Activated T-cell treated with anti-CD3 and anti-CD28 coated beads for 48 hours (primary cell): ENCODE results near the gene ZBTB22.
"Not testable (repeated sequence)": the region's sequence is repeated elsewhere in the genome, so short reads cannot be mapped to it uniquely, and the experiment has no call there.

ENCODE experiments used
- DNase-seq: peaks from one replicate; pipeline ENCODE4 v3.0.0-alpha.2; 2020; ENCODE audit warnings: low read depth

The ZBTB22 gene, protein sequence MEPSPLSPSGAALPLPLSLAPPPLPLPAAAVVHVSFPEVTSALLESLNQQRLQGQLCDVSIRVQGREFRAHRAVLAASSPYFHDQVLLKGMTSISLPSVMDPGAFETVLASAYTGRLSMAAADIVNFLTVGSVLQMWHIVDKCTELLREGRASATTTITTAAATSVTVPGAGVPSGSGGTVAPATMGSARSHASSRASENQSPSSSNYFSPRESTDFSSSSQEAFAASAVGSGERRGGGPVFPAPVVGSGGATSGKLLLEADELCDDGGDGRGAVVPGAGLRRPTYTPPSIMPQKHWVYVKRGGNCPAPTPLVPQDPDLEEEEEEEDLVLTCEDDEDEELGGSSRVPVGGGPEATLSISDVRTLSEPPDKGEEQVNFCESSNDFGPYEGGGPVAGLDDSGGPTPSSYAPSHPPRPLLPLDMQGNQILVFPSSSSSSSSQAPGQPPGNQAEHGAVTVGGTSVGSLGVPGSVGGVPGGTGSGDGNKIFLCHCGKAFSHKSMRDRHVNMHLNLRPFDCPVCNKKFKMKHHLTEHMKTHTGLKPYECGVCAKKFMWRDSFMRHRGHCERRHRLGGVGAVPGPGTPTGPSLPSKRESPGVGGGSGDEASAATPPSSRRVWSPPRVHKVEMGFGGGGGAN

DNA sequence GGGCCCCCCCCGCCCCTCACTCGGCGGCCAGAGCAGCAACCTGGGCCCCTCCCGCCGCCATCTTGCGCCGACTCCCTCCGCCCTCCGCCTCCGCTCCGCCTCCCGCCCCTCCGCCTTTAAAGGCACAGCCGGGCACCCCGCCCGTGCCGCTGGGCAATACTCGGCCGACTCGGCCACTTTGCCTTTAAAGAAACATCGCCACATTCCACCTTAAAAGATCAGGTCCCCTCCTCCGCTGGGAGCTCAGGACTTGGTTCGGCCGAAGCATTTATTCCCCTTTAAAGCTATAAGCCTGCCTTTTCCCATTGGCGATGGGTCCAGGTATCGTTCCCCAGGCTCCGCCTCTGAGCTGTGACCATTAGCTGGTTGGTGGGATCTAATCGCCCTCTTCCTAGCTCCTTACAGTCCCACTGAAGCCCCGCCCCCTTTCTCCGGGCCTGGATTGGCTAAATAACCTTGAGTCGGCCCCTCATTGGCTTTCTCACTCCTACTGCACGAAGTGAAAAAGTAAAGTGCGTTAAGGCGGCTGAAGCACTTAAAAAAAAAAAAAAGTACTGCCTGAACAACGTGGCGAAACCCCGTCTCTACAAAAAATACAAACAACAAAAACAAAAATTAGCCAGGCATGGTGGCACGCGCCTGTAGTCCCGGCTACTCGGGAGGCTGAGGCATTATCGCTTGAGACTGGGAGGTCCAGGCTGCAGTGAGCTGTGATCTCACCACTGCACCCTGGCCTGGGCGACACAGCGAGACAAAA, at the start of gene ZBTB22:
Gene ZBTB22 (minus strand): TSS at position 76 of the 757 bp plus-strand sequence. CDS start 828 bp downstream, outside the sequence.
- DNase-seq = peak; percentile 92

DNA sequence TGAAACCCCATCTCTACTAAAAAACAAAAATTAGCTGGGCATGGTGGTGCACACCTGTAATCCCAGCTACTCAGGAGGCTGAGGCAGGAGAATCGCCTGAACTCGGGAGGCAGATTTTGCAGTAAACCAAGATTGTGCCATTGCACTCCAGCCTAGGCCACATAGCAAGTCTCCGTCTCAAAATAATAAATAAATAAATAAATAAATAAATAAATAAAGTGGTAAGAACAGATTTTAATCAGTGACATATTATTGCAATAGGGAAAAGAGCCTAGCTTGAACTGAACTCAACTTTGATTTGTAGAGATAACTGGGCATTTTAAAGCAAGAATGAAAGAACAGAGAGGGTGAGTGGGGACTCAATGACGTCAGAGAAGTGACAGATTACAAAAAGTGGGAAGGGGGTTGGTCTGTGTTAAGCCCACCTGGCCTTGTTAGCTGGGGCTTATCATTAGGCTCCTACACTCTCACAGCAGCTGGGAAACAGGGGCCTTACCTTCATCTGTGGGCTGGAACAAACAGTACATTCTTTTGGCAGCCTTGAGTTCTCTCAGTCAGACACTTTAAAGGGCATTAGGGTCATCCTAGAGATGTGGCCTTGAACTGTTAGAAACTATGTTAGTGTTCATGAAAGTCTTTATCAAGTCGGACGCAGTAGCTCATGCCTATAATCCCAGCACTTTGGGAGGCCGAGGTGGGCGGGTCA, 49.6 kb upstream of the ZBTB22 start:
- no peak for DNase-seq

DNA sequence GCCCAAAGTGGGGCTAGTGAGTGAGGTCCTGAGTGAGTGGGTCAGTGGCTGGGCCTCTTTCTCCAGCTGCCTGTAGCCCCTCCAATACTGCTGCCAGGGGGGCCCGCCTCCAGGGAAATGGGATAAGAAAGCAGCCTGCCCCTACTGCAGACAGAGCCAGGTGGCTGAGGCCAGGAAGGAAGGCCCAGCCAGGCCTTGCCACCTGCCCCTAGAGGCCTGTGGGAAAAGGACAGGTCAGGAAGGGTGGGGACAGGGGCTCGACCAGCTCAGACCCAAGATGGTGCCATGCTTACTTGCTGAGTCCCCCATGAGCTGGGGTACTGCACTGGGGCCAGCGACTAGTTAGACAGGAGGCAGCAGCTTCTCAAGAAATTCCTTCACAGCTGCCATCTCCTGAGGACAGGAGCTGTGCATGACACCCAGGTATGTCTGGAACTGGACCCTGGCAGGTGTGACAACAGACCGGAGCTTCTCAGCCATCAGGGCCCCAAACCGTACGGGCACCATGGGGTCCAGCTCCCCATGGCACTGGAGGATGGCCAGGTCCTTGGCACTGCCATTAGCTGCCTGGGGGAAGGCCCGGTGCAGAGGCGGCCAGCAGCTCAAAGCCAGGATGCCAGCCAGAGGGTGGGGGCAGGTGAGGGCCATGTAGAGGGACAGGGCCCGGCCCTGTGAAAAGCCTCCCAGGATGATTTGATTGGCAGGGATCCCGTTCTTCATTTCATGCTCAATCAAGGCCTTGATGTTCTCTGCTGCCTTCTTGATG, 47.8 kb upstream of the ZBTB22 start:
- DNase-seq = not testable (repeated sequence)

DNA sequence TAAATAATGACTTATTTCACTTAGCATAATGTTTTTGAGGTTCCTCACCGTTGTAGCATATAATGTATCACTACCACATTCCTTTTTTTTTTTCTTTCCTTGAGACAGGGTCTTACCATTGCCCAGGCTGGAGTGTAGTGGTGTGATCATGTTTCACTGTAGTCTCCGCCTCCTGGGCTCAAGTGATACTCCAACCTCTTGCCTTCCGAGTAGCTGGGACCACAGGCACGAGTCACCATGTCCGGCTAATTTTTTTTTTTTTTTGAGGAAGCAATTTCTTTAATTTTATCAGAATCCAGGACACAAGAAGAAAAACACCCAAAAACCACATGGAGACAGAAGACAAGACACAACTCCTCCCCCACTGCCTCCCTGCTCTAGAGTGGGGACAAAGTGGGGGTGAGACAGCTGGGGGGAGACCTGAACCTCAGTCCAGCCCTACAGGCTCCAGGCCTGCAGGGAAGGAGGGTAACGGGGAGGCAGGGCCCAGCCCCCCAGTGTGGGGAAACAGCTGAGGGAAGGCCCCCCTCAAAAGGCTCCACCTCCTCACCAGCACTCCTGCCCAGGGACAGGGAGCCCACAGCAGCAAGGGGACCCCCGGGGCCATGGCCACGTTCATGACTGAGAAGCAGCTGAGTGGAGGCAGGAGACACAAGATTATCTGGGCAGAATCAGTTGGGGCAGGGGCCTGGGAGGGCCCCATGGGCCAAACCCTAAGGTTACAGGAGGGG, 47.1 kb upstream of the ZBTB22 start:
- not testable (repeated sequence) for DNase-seq

DNA sequence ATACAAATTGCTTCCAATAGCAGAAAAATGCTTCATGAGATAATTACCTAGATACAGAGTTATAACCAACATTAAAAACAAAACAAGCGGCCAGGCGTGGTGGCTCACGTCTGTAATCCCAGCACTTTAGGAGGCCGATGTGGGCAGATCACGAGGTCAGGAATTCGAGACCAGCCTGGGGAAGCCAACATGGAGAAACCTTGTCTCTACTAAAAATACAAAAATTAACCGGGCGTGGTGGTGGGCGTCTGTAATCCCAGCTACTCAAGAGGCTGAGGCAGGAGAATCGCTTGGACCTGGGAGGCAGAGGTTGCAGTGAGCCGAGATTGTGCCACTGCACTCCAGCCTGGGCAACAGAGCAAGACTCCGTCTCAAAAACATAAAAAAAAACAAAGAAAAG, 45.9 kb upstream of the ZBTB22 start:
- not testable (repeated sequence) for DNase-seq

DNA sequence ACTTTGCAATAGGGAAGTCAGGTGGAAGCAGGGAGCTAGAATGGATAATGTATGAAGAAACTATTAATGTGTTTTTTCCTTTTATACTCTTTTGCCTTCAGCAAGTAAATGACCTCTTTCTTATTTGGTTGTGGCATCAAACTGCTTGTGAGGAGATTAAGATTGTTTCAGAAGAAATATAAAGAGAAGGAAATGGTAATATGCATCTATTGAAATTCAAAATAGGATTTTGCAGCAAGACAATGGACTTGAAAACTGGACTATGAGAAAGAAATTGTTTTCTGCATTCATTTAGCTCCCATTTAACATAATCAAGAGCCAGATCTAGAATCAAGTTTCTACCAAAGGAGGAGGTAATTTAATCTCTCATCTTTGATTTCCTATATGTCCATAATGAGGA, 41.8 kb upstream of the ZBTB22 start:
- DNase-seq = no peak

DNA sequence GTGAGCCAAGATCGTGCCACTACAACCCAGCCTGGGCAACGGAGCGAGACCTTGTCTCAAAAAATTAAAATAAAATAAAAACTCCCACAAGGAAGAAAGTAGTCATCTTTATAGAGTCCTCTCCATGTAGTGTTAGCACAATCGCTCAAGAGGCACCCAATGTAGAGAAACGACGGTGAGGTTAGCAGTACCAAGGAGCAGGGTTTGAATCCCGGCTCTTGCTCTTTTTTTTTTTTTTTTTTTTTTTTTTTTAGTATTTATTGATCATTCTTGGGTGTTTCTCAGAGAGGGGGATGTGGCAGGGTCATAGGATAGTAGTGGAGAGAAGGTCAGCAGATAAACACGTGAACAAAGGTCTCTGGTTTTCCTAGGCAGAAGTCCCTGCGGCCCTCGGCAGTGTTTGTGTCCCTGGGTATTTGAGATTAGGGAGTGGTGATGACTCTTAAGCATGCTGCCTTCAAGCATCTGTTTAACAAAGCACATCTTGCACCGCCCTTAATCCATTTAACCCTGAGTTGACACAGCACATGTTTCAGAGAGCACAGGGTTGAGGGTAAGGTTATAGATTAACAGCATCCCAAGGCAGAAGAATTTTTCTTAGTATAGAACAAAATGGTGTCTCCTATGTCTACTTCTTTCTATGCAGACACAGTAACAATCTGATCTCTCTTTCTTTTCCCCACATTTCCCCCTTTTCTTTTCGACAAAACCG, 39.8 kb upstream of the ZBTB22 start:
- not testable (repeated sequence) for DNase-seq

DNA sequence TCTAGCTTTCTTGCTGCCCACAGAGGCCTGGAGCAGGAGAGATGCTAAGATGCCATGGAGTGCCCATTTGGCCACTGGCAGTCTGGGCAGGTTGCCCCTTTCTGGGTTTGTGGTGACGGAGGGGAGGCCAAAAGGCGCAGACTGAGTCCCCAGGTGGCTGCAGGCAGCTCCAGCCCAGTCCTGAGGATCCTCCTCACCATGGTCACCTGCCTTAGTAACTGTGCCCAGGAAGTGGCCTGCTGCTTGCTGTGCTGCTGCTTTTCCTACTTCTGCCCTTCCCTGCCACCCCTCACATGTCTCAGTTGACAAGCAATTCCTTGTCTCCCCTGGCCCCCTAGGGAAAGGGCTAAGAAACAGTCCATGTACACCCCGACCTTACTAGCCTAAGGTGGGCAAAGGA, 38.8 kb upstream of the ZBTB22 start:
- no peak for DNase-seq

DNA sequence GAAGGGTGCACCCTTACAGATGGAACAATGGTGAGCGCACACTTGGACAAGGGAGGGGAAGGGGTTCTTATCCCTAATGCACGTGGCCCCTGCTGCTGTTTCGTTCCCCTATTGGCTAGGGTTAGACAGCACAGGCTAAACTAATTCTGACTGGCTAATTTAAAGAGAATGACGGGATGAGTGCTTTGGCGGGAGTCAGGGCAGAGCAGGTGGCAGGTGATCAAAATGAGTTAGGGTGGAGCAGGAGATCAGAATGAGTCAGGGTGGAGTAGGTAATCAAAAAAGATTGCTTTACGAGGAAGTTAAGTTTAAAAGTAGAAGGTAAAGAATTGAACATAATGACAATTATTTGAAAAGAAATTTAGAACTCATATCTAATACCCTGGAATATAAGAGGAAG, 38.3 kb upstream of the ZBTB22 start:
- not testable (repeated sequence) for DNase-seq

DNA sequence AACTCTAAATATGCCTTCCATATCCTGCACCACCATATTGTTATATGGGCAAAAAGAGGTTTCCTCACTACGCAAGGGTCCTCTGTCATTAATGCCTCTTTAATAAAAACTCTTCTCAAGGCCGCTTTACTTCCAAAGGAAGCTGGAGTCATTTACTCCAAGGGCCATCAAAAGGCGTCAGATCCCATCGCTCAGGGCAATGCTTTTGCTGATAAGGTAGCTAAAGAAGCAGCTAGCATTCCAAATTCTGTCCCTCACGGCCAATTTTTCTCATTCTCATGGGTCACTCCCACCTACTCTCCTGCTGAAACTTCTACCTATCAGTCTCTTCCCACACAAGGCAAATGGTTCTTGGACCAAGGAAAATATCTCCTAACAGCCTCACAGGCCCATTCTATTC, 30.3 kb upstream of the ZBTB22 start:
- DNase-seq = no peak

DNA sequence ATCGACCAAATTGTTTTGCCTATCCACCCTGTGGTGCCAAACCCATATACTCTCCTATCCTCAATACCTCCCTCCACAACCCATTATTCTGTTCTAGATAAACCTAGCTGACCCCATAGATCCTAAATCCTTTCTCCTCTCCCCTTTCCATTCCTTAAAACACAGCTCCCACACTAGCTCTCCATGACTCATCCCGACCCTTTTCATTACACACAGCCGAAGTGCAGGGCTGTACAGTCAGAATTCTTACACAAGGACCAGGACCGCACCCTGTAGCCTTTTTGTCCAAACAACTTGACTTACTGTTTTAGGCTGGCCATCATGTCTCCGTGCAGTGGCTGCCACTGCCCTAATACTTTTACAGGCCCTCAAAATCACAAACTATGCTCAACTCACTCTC, 29.4 kb upstream of the ZBTB22 start:
- not testable (repeated sequence) for DNase-seq

DNA sequence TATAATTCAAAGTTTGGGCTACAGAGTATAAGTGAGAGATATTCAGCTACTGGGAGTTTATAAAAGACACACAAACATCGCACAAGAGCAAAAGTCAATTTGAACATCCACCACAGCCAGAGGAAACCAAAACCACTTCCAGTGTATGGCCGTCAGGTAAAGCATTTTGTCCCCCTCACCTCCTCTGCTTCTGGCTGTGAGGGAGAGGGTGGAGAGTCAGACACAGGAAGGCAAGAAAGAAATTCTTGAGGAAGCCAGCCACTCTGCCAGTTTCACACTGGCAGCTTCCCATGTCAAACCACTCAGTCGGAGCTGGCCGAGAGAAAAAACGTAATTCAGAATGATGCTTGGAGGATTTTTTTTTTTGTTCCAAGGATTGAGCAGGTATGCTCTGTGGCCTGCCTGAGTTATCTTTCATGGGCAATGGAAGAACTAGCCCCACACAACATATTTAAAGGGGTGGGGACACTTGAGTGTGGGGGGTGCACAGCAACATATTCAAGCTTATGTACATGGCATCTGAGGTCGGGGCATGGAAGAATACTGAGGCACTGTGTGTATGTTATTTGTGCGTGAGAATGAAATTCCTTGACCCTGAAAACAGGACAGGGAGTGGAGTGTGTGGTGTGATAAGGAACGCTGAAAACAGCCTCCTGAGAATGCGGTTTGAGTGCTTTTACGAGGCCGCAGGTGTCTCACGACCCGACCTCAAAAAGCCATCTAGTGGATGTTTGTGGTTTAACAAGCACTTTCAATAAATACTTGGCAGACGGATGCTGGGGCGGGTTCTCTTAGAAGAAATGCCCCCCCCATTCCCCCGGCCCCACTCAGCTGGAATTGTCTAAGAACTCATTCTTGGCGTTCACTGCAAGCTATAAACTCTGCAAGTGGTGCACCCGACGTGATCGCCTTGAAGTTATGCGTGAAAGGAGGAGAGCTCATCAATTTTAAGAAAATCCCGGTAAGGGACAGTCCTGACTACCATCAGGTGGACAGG, 27.5 kb upstream of the ZBTB22 start:
- no peak for DNase-seq

DNA sequence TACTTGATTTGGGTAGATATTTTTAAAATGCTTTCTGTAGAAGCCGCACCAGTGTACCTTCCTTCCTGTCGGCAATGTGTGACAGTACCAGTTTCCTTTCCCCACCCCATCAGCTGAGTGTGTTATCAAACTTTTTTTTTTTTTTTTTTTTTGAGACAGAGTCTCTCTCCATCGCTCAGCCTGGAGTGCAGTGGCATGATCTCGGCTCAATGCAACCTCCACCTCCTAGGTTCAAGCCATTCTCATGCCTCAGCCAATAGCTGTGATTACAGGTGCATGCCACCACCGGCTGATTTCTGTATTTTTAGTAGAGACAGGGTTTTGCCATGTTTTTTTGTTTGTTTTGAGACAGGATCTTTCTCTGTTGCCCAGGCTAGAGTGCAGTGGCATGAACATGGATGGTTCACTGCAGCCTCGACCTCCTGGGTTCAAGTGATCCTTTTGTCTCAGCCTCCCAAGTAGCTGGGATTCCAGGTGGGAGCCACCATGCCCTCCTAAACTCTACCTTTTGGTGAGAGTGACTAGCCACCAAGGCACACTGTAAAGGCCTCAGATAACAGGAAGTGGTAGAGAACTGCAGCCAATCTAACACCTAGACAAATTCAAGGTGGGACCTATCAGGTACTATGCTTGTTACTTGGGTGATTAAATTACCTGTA, 26.5 kb upstream of the ZBTB22 start:
- no peak for DNase-seq

DNA sequence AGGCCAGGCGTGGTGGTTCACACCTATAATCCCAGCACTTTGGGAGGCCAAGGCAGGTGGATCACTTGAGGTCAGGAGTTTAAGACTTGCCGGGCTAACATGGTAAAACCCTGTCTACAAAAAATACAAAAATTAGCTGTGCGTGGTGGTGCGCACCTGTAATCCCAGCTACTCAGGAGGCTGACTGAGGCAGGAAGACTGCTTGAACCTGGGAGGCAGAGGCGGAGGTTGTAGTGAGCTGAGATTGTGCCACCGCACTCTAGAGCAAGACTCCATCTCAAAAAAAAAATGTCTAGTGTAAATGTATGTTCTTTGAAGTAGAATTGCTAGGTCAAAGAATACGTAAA, 26.0 kb upstream of the ZBTB22 start:
- DNase-seq = not testable (repeated sequence)

DNA sequence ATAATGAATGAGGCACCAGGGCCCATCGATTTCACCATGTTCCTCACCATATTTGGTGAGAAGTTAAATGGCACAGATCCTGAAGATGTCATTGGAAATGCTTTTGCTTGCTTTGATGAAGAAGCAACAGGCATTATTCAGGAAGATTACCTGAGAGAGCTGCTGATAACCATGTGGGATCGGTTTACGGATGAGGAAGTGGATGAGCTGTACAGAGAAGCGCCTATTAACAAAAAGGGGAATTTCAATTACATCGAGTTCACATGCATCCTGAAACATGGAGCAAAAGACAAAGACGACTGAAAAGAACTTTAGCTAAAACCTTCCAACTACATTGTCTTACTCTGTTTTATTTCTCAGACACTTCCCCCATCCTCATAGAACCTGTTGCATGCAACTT, 21.6 kb upstream of the ZBTB22 start:
- no peak for DNase-seq

DNA sequence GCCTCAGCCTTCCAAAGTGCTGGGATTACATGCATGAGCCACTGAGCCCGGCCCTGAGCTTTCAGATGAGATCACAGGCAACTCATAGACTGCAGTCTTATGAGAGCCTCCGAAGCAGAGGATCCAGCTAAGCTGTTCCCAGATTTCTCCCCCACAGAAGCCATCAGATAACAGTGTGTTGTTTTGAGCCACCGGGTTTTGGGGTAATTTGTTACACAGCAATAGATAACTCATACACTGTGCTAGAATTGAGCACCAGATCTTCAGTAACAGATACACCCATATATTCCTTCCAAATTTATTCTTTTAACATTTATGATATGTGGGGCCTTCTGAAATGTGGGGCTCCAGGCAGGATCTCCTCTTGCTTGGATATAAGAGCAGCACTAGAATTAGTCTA, 19.0 kb upstream of the ZBTB22 start:
- no peak for DNase-seq

DNA sequence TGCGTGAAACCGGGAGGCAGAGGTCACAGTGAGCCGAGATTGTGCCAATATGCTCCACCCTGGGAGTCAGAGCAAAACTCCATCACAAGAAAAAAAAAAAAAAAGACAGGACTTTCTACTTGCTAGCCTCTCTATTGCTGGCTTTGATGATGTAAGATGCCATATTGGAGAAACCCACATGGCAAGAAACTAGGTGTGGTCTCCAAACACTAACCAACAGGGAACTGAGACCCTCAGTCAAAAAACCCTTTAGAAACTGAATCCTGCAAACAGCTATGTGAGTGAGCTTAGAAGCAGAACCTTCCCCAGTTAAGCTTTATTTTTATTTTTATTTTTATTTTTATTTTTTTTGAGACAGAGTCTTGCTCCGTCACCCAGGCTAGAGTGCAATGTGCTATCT, 18.4 kb upstream of the ZBTB22 start:
- DNase-seq = no peak

DNA sequence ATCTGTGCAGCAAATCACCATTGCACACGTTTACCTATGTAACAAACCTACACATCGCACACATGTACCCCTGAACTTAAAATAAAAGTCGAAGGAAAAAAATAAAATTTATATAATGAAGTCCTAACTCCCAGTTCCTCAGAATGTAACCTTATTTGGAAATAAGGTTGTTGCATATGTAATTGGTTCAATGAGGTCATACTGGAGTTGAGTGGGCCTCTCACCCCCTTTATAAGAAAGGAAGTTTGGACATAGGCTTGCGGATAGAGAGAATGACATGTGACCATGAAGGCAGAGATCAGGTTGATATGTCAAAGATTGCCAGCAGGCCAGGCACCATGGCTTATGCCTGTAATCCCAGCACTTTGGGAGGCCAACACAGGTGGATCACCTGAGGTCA, 16.1 kb upstream of the ZBTB22 start:
- DNase-seq = no peak
